H1 (cell line): ENCODE data around the gene ANO6. TPM values are rescaled to one million over a fixed set of nuclear protein-coding genes. Genes with fewer than 3 reads are reported as not detected.

Experiments
- CTCF ChIP-seq, 3 experiments: IDR thresholded peaks; 1 replicate in 2 of 3; 2 replicates in 1 of 3; pipeline versions ENCODE4 v1.5.1 to v1.6.1; 2011; ENCODE audit warnings: low read length in 3 of 3, mild to moderate bottlenecking in 3 of 3, inconsistent platforms in 2 of 3, low read depth in 1 of 3, moderate library complexity in 1 of 3; ENCODE audit not compliant: insufficient read depth in 1 of 3; ENCODE audit errors: control extremely low read depth in 1 of 3
- MAX ChIP-seq: IDR thresholded peaks from 2 replicates; pipeline ENCODE4 v1.6.1; 2012; ENCODE audit warnings: inconsistent platforms
- SP2 ChIP-seq: IDR thresholded peaks from 2 replicates; pipeline ENCODE4 v1.6.1; 2012; ENCODE audit warnings: mild to moderate bottlenecking, low read length, inconsistent platforms
- polyA plus RNA-seq, 7 experiments: library from polyadenylated mRNA; depleted of rRNA in 3 of 7; stranded (reverse) in 5 of 7; unstranded in 2 of 7; fragments of >200 nt in 5 of 7; fragments of 200-250 nt in 2 of 7; gene quantifications; 1 replicate in 5 of 7; 2 replicates in 1 of 7; 4 replicates in 1 of 7; pipeline versions ENCODE4 v1.2.1 to v1.2.3, GENCODE V29; 2011 to 2013; ENCODE audit warnings: missing spikeins in 2 of 7, mixed read lengths in 2 of 7
- total RNA-seq: library from RNA; stranded (reverse); fragmentation: NEBNext Ultra II Directional; extraction: Animal tissue kit (Norgen Biotek cat#: 25700); gene quantifications from 2 replicates; pipeline ENCODE4 v1.2.1, GENCODE V29; 2021

Gene ANO6
- total and polyA plus RNA-seq, 2 of the 8 experiments (the other 6 are each of a cell fraction or from before 2014, with no cell fraction given), result 15.1 to 39.7 TPM

GRCh38 chr12:45247589-45247988 lies 31.7 kb downstream of the ANO6 start (continued):
- no peak for TF ChIP-seq CTCF (IDR thresholded peaks at IDR 0.05; ENCODE audit: control extremely low read depth in 1 of 3, insufficient read depth in 1 of 3, low read depth in 1 of 3, low read length in 3 of 3)
- TF ChIP-seq SP2, result no peak
- TF ChIP-seq MAX, result no peak
- TF ChIP-seq, all 59 proteins: peak for 0
